ENCODE results near the gene ADAD1.

DNA sequence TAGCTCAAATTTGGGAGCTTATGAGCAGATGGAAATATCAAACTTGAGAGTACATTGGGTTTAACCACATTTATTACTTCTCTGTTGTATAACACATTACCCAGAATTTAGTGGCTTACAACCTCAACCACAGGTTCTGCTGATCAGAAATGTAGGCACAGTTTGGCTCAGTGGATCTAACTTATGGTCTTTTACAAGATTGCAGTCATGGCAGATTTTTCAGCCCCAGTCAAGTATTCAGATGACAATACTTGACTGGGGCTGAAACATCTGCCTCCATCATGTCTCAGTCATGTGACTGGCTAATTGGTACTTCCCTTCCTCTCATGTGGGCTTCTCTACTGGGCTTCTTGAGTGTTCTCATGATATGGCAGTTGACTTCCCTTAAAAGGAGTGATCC lies 44.0 kb upstream of the ADAD1 start:
- TF ChIP-seq SUZ12 (IDR thresholded peaks at IDR 0.05; ENCODE audit: extremely low read depth, insufficient read depth, insufficient read length) = no peak
- no peak for TF ChIP-seq ZNF274 (IDR thresholded peaks at IDR 0.05; ENCODE audit: low read depth, low read length)

Data from NT2/D1 (cell line).